Measurements from ENCODE around the gene WSB2. TPM values are rescaled to one million over a fixed set of nuclear protein-coding genes. Genes with fewer than 3 reads are reported as not detected.

The WSB2 gene
- polyA plus RNA-seq, 12 donors = 49.2 to 69.6 (median 64.1) TPM; not detected in 1

GRCh38 chr12:118064608-118065007 is 3.6 kb upstream of the WSB2 start:
- DNase-seq = no peak

DNA sequence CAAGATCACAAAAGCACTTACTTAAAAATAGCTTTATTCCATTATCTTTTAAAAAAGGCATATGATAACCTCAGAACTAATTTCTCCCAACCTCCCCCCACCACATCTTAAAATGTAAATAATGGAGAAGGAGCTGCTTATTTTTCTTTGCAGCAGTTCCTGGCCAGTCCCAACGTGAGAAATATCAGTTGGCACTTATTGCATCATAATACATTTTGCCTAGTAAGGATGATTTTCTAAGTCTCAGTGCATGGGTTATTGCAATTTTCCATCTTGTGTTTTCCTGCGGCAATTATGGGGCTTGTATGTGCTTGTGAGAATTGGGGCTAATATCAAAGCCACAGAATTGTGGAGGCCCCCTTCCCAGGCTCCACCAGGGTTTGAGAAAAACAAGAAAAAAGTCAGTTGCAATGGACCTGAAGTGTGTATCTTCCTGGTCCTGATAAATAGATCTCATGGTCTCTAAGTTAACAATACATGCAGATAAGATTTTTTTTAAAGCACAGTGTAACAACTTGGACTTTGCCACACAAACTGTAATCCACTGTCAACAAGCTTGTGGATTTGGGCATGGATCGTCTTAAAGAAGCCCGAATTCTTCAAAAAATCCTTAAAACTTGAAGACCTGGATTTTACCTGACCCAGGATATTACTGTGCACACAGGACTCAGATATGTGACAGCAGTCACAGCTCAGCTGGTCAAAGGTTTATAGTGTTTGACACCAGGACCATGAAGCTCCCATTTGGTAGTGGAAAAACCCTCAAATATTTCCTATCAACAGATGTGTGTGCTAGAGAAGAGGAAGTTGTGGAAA is 2.8 kb upstream of the WSB2 start:
- DNase-seq = no peak

DNA sequence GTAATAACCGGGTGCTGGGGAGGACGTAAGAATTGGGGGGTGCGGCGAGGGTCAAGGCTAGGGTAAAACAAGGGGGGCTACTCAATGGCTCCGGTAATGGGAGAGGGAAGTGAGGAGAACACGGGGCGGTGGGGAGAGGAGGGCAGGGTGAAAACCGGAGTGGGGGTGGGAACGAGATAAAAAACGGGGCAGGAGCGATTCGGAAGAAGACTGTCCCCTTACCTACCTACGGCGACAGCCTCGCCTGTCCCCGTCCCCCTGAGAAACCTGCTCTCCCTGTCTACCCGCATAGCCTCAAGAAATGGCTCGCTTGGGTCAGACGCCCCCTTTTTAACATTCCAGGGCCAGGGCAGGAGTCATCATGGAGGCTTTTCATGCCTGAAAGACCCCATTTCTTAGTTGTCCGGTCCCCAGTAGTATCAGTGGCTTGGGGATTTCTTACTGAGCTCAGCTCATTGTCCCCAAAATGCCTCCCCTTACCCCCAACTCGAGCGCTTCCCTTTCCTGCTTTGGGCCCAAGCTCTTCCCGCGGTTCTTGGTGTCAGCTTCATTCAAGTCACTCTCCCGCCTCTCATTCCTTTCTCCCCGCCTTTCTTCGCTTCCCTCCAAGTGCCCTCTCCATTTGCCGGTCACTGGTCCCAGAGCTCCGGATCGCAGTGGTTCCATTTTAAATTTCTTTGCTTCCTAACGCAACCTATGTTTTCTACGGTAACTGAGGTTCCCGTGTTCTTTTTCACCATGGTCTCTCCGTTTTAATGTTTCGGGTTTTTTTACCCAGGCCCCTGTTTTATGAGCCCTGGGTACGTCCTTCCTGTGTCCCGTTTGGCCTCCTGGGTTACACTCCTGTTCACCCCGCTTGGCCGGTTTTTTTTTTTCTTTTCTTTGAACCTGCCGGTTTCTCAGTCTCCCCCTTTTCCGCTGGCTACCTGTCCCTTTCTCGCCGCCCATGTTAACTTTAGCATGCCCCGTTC is 1.2 kb upstream of the WSB2 start:
- peak; percentile 64 for DNase-seq

DNA sequence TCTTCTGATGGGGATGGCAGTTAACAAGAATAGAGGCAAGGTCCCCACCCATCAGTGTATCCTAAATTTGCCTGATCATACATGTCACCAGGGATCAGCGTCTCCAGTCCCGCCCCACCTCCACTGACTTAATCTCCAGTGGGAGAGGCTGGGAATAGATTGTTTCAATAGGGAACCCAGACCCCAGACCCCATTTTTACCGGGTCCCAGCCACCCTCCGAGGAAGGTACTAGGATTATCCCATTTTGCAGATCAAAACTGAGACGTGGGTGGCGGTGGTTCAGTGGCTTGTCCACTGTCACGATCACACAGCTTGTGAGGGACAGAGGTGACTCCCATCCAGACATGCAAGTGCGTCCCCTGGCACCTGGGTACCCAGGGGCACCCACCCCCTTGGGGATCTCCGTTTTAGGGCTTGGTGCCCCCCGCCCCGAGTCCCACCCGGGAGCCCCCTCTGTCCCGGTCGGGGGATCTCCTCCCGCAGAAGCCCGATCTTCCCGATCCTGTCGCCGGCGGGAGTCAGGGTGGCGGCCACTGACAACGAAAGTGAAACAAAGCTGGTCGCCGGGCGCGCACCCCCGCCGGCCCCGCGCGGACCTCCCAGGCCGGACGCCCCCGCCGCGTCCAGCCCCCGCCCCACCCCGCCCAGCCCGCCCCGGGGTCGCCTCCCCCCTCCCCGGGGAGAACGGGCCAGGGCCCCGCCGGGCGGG is 523 bp downstream of the WSB2 start:
- DNase-seq = peak; percentile 38

- DNase-seq = peak; percentile 16
These were observed 1.4 kb downstream of the WSB2 start for GRCh38 chr12:118059341-118060191.

DNA sequence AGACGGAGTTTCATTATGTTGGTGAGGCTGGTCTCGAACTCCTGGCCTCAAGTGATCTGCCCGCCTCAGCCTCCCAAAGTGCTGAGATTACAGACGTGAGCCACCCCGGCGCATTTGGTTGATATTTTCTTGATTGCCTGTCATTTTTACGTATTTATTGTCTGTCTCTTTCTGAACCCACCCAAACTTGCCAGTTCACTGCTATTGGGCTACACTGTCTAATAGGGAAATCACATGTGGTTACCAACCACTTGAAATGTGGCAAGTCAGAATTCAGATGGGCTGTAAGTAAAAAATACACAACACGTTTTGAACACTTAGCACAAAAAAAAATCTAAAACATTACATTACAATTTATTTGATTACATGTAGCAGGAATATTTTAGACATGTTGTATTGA is 2.1 kb downstream of the WSB2 start:
- DNase-seq = no peak

DNA sequence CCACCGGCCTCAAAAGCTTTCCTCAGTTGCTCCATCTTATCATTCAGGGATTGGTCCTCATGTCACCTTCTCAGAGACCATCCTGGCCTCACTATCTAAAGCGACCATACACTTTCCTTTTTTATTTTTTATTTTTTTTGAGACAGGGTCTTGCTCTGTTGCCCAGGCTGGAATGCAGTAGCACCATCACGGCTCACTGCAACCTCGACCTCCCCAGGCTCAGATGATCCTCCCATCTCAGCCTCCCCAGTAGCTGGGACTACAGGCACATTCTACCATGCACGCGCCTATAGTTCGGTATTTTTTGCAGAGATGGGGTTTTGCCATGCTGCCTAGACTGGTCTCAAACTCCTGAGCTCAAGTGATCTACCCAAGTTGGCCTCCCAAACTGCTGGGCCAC is 2.8 kb downstream of the WSB2 start:
- no peak for DNase-seq

DNA sequence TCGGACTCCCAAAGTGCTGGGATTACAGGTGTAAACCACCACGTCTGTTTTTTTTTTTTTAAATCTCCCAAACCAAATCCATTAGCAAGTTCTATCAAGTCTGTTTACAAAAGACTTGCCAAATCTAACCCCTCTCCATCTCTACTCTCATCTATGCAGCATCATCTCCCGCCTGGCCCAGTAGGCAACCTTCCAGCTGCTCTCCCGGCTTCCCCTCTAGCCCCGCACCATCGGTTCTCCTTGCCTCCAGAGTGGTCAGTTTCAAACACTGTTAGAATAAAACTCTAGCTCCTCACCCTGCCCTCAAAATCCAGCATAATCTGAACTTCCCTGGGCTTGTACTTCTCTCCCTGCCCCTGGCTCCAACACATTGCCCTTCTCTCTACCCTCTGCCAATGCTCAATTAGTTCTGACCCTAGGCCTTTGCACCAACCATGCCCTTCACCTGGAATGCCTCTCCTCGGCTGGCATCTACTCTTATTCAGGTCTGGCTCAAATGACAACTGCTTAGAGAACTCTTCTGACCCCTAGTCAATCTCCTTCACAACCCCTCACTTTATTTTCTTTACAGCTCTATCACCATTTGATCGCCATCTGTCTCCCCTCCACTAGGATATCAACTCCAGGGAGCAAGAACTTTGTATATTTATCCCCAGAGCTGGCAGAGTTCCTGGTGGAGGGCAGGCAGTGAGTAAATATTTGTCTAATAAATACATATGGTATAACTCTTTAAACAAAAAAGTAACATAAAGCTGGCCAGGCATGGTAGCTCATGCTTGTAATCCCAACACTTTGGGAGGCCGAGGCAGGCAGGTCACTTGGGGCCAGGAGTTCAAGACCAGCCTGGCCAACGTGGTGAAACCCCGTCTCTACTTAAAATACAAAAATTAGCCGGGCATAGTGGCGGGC is 4.9 kb downstream of the WSB2 start:
- DNase-seq = no peak

DNA sequence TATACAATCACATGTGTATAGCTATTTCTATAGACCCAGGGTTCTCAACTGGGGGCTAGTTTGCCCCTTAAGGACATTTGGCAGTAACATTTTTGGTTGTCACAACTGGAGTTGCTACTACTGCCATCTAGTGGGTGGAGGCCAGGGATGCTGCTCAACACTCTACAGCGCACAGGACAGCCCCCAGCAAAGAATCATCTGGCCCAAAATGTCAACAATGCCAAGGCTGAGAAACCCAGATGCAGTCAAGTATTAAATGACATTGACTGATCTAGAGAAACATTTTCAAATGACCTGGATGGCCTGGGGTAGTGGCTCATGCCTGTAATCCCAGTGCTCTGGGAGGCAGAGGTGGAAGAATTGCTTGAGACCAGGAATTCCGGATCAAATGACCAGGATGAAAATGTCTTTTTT is 5.8 kb downstream of the WSB2 start:
- no peak for DNase-seq

GRCh38 chr12:118053071-118053985 is 7.7 kb downstream of the WSB2 start:
- DNase-seq = no peak

GRCh38 chr12:118052324-118053070 is 8.5 kb downstream of the WSB2 start:
- peak; percentile 28 for DNase-seq

GRCh38 chr12:118050972-118051910 is 9.7 kb downstream of the WSB2 start:
- DNase-seq = no peak

DNA sequence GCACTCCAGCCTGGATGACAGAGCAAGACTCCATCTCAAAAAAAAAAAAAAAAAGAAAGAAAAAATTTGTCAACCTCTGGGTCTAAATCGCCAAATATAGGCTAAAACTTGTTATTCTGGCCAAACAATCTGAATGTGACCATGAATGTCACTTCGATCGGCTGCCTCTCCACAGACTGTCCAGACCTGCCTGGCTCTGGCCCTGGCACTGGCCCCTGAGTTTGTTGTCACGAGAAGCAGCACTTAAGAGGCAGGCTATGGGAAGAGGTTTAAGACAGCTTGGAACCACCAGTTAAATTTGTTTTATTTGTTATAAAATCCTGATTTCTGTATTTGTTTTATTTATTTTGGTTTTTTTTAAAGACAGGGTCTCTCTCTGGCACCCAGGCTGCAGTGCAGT is 14.5 kb downstream of the WSB2 start:
- DNase-seq = no peak

DNA sequence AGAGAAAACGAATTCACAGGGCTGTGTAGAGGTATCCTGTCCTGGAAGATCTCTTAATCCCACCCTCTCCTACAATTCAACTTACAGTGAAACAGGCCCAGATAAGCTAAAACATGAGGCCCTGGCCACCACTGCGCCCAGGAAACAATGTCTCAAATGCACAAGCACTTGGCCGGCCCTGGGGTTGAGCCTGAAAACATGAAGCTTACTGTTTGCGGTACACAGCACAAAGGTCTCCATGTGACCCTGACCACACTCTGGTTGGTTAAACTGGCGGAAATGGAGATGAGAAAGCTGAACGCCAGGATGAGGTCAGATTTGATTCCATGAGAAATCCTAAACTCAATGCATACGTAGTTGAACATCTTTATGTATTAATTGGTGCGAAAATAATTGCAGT is 16.4 kb downstream of the WSB2 start:
- no peak for DNase-seq

DNA sequence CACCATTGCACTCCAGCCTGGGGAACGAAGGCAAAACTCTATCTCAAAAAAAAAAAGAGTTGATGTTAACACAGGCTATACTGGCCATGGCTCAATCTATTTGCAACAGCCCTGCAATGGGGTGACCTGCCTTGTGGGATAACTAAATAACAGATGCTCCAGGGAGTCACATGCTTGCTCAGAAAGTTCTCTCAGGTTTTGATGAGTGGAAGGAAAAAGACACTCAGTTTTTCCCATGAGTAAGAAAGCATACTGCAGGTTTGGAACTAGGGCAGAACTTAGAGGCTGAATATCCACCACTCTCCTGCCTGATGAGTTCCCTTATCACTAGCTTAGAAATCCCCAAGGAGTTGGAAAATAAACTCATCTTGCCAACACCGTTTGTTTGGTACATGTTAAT is 16.9 kb downstream of the WSB2 start:
- no peak for DNase-seq

DNA sequence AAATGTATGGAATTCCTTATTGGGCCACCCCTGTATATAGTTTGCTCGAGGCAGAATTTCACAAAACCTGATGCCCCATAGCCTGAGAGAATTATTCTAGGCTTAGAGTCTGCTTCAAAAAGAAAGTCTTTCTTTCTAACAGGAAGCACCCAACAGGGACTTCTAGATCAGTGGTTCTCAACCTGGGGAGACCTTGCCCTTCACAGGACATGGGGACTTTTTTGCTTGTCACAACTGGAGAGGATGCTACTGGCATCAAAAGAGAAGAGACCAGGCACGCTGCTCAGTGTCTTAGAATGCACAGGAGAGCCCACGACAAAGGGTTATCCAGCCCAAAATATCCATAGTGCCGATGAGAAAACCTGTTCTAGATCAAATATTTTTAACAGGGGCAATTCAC is 18.9 kb downstream of the WSB2 start:
- no peak for DNase-seq

GRCh38 chr12:118038137-118038536 is 22.8 kb downstream of the WSB2 start:
- DNase-seq = no peak
